Smooth muscle cell (in vitro differentiated cells): ENCODE measurements around the gene KIAA1143. TPM values are rescaled to one million over a fixed set of nuclear protein-coding genes. Genes with fewer than 3 reads are reported as not detected.

Experiments
- DNase-seq: peaks from one replicate; lab custom pipeline; 2025; ENCODE audit not compliant: unreplicated experiment; lab: John Stamatoyannopoulos, UW
- H2AFZ ChIP-seq: fragments of 200-600 bp; sonication (generic); 2 replicates; pipeline ENCODE4 v1.6.0; 2016; ENCODE audit warnings: antibody characterized with exemption, low read depth, mild to moderate bottlenecking
- H3F3A ChIP-seq: fragments of 200-600 bp; sonication (generic); 2 replicates; pipeline ENCODE4 v1.6.0; 2017; ENCODE audit warnings: antibody characterized with exemption, low read depth
- H3K27ac ChIP-seq: fragments of 200-600 bp; sonication (generic); 2 replicates; pipeline ENCODE4 v1.5.1; 2016; ENCODE audit warnings: low read depth, mild to moderate bottlenecking
- H3K27me3 ChIP-seq: fragments of 200-600 bp; sonication (generic); 2 replicates; pipeline ENCODE4 v1.6.1; 2016; ENCODE audit warnings: low read depth, mild to moderate bottlenecking
- H3K36me3 ChIP-seq: fragments of 200-600 bp; sonication (generic); 2 replicates; pipeline ENCODE4 v1.5.1; 2016; ENCODE audit warnings: low read depth
- H3K4me1 ChIP-seq: fragments of 200-600 bp; sonication (generic); 2 replicates; pipeline ENCODE4 v1.5.1; 2016; ENCODE audit warnings: low read depth
- H3K4me2 ChIP-seq: fragments of 200-600 bp; sonication (generic); 2 replicates; pipeline ENCODE4 v1.6.0; 2016; ENCODE audit warnings: mild to moderate bottlenecking
- H3K4me3 ChIP-seq: fragments of 200-600 bp; sonication (generic); 2 replicates; pipeline ENCODE4 v1.5.1; 2016; ENCODE audit warnings: mild to moderate bottlenecking
- H3K79me2 ChIP-seq: fragments of 200-600 bp; sonication (generic); 2 replicates; pipeline ENCODE4 v1.6.0; 2016; ENCODE audit warnings: low read depth, mild to moderate bottlenecking
- H3K9ac ChIP-seq: fragments of 200-600 bp; sonication (generic); 2 replicates; pipeline ENCODE4 v1.6.0; 2016; ENCODE audit warnings: low read depth
- H3K9me3 ChIP-seq: fragments of 200-600 bp; sonication (generic); replicated peaks from 2 replicates; pipeline ENCODE4 v1.5.1; 2016; ENCODE audit warnings: low read depth
- H4K20me1 ChIP-seq: fragments of 200-600 bp; sonication (generic); 2 replicates; pipeline ENCODE4 v1.6.0; 2016; ENCODE audit warnings: low read depth
- WGBS: methylation state at CpG from one replicate; pipeline ENCODE4 v1.1.7; 2016; ENCODE audit warnings: low lambda C conversion rate; 5-methylcytosine and 5-hydroxymethylcytosine counted together
- polyA plus RNA-seq: library from polyadenylated mRNA; unstranded; fragments of >200 nt; fragmentation: Nextera tagmentation; extraction: Ambion mirVana; gene quantifications from 2 replicates; pipeline ENCODE4 v1.2.1, GENCODE V29; 2016
- total RNA-seq: library from RNA; depleted of rRNA; stranded (reverse); fragments of >200 nt; gene quantifications from 2 replicates; pipeline ENCODE4 v1.2.3, GENCODE V29; 2014
- TF ChIP-seq, protein P1 (sequence below): fragments of 200-600 bp; sonication (generic); IDR thresholded peaks from 2 replicates; pipeline ENCODE4 v1.5.1; 2017; ENCODE audit warnings: borderline replicate concordance, mild to moderate bottlenecking, antibody characterized with exemption; ENCODE audit not compliant: insufficient read depth, poor library complexity, severe bottlenecking

KIAA1143 gene
- total and polyA plus RNA-seq, 2 experiments from 2014 or later, result 12.2 to 24.5 TPM

DNA sequence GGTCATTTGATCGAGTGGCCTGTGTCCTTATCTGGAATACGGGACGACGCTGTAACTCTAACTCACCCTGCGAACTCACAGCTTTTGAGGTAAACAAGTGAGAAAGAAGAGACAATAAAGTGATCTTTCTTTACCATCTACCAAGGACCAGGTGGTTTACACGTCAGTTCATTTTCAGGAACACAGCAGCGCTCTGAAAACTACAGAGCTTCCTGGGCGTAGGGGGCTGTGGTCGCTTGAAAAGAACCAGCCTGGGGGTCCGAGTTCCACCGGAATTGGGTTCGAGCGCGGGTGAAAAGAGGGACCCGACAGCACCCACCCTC lies 357 bp downstream of the KIAA1143 start:
- H3K4me1 ChIP-seq, result peaks cover 14% of the 10 kb centered on the region

GRCh38 chr3:44734646-44735168 lies 26.7 kb downstream of the KIAA1143 start:
- H3K4me1 ChIP-seq, result no peaks in the 10 kb centered on the region
- peaks cover 45% of the 10 kb centered on the region for H3K9me3 ChIP-seq
- H3K27me3 ChIP-seq, result no peaks in the 10 kb centered on the region
- no peak overlapping the region for H3K9ac ChIP-seq
- H3K36me3 ChIP-seq, result peaks cover 52% of the 10 kb centered on the region
- TF ChIP-seq, protein P1, sequence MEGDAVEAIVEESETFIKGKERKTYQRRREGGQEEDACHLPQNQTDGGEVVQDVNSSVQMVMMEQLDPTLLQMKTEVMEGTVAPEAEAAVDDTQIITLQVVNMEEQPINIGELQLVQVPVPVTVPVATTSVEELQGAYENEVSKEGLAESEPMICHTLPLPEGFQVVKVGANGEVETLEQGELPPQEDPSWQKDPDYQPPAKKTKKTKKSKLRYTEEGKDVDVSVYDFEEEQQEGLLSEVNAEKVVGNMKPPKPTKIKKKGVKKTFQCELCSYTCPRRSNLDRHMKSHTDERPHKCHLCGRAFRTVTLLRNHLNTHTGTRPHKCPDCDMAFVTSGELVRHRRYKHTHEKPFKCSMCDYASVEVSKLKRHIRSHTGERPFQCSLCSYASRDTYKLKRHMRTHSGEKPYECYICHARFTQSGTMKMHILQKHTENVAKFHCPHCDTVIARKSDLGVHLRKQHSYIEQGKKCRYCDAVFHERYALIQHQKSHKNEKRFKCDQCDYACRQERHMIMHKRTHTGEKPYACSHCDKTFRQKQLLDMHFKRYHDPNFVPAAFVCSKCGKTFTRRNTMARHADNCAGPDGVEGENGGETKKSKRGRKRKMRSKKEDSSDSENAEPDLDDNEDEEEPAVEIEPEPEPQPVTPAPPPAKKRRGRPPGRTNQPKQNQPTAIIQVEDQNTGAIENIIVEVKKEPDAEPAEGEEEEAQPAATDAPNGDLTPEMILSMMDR, result no peak
- no peak for DNase-seq
- no peak overlapping the region for H3K4me2 ChIP-seq
- no peak overlapping the region for H3K4me3 ChIP-seq
- 91% methylated on average over 3 of the region's 3 CpGs for WGBS
- H3K79me2 ChIP-seq, result no peaks in the 10 kb centered on the region
- H3F3A ChIP-seq, result no peaks in the 10 kb centered on the region
- no peak overlapping the region for H2AFZ ChIP-seq
- no peaks in the 10 kb centered on the region for H4K20me1 ChIP-seq
- H3K27ac ChIP-seq, result no peak overlapping the region

More for the DNA sequence above, 357 bp downstream of the KIAA1143 start:
- Histone ChIP-seq H2AFZ (peak overlapping the region; percentile 91), H3K9ac (peak overlapping the region; percentile 93), H3F3A (no peaks in the 10 kb centered on the region), H3K27me3 (no peaks in the 10 kb centered on the region), H3K4me3 (peak overlapping the region; percentile 94), H3K36me3 (no peaks in the 10 kb centered on the region), H4K20me1 (no peaks in the 10 kb centered on the region), H3K4me2 (peak overlapping the region; percentile 93), H3K27ac (peak overlapping the region; percentile 47), H3K79me2 (peaks cover 44% of the 10 kb centered on the region), H3K9me3 (no peaks in the 10 kb centered on the region)
- TF ChIP-seq, protein P1, result no peak
- DNase-seq, result no peak
- WGBS, result 3% methylated on average over 15 of the region's 15 CpGs

- Histone ChIP-seq H3K36me3 (peaks cover 34% of the 10 kb centered on the region), H2AFZ (peak within 1 kb of the TSS; percentile 100), H4K20me1 (no peaks in the 10 kb centered on the region), H3F3A (no peaks in the 10 kb centered on the region), H3K4me1 (no peaks in the 10 kb centered on the region), H3K27ac (no peak within 1 kb of the TSS), H3K4me3 (peak within 1 kb of the TSS; percentile 75), H3K9ac (peak within 1 kb of the TSS; percentile 49), H3K79me2 (no peaks in the 10 kb centered on the region), H3K9me3 (peaks cover 31% of the 10 kb centered on the region), H3K4me2 (peak within 1 kb of the TSS; percentile 91), H3K27me3 (no peaks in the 10 kb centered on the region)
- TF ChIP-seq, protein P1, result no peak
- DNase-seq, result peak; percentile 36
- 8% methylated on average over 45 of the region's 46 CpGs for WGBS
These were observed 32.0 kb downstream of the KIAA1143 start, which contains the start of gene ZNF501 for GRCh38 chr3:44729384-44729910. Gene ZNF501, plus strand, starts transcription at chr3:44729635. Its CDS starts 4,787 bp downstream, at chr3:44734422.

DNA sequence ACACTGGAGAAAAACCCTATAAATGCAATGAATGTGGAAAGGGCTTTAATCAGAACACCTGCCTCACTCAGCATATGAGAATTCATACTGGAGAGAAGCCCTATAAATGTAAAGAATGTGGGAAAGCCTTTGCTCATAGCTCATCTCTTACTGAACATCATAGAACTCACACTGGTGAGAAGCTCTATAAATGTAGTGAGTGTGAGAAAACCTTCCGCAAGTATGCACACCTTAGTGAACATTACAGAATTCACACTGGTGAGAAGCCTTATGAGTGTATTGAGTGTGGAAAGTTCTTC lies 39.4 kb downstream of the KIAA1143 start:
- no peaks in the 10 kb centered on the region for H3K27me3 ChIP-seq
- H3K4me1 ChIP-seq, result no peaks in the 10 kb centered on the region
- TF ChIP-seq, protein P1, result no peak
- no peak overlapping the region for H3K9ac ChIP-seq
- no peak overlapping the region for H2AFZ ChIP-seq
- DNase-seq, result no peak
- no peaks in the 10 kb centered on the region for H3K79me2 ChIP-seq
- peaks cover 49% of the 10 kb centered on the region for H3K9me3 ChIP-seq
- H3F3A ChIP-seq, result peaks cover 5% of the 10 kb centered on the region
- H4K20me1 ChIP-seq, result no peaks in the 10 kb centered on the region
- peaks cover 8% of the 10 kb centered on the region for H3K36me3 ChIP-seq
- WGBS, result 86% methylated on average over 1 of the region's 1 CpG
- no peak overlapping the region for H3K4me2 ChIP-seq
- no peak overlapping the region for H3K4me3 ChIP-seq
- no peak overlapping the region for H3K27ac ChIP-seq
